ENCODE results near the gene ENC1. TPM values are rescaled to one million over a fixed set of nuclear protein-coding genes. Genes with fewer than 3 reads are reported as not detected.
A peak's percentile ranks its signal among the peaks of the same experiment; 100 is the strongest.
"Not testable (repeated sequence)": the region's sequence is repeated elsewhere in the genome, so short reads cannot be mapped to it uniquely, and the experiment has no call there.

ENC1 gene
- total and polyA plus RNA-seq, 2 experiments from 2014 or later, result 0.56 to 6.5 TPM

DNA sequence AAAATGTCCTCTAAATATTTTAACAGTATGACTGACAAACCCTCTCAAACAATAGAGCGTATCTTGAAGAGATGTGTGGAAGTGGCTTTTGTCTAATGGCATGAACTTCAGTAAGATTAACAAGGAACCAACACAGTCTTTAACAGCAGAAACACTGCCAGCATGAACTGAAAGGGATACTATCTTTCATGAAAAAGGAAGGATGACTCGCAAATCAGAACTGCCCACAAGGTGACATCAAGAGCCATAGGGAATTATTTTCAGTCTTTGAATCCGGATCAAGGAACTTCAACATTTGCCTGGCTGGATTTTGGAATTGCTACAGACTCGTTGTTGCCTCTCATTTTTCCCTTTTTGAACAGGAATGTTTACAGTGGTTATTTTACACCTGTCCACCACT lies 39.4 kb upstream of the ENC1 start:
- H3K36me3 ChIP-seq, result no peaks in the 10 kb centered on the region
- no peaks in the 10 kb centered on the region for H3K4me1 ChIP-seq (ENCODE audit: low read depth)
- no peak for DNase-seq (ENCODE audit: low read depth in 1 of 2, low spot score in 1 of 2)
- no peaks in the 10 kb centered on the region for H3K27me3 ChIP-seq
- H3K9me3 ChIP-seq (ENCODE audit: low read depth), result no peaks in the 10 kb centered on the region
- TF ChIP-seq, protein P1, sequence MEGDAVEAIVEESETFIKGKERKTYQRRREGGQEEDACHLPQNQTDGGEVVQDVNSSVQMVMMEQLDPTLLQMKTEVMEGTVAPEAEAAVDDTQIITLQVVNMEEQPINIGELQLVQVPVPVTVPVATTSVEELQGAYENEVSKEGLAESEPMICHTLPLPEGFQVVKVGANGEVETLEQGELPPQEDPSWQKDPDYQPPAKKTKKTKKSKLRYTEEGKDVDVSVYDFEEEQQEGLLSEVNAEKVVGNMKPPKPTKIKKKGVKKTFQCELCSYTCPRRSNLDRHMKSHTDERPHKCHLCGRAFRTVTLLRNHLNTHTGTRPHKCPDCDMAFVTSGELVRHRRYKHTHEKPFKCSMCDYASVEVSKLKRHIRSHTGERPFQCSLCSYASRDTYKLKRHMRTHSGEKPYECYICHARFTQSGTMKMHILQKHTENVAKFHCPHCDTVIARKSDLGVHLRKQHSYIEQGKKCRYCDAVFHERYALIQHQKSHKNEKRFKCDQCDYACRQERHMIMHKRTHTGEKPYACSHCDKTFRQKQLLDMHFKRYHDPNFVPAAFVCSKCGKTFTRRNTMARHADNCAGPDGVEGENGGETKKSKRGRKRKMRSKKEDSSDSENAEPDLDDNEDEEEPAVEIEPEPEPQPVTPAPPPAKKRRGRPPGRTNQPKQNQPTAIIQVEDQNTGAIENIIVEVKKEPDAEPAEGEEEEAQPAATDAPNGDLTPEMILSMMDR (IDR thresholded peaks at IDR 0.05; ENCODE audit: low read depth, low read length), result no peak
- H3K4me3 ChIP-seq, result no peak overlapping the region
- no peak overlapping the region for H3K27ac ChIP-seq

DNA sequence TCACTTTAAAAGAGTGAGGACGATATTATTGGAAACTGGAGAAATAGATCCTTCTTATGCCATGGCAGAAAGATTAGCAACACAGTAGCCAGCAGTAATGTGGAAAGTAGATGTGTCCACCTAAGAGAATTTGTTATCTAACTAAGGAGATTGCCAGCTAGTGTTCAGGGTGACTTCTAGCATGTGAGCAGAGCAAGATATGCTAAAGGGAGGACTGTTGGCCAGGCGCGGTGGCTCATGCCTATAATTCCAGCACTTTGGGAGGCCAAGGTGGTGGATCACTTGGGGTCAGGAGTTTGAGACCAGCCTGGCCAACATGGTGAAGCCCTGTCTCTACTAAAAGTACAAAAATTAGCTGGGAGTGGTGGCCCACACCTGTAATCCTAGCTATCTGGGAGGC lies 38.8 kb upstream of the ENC1 start:
- H3K4me3 ChIP-seq; H3K27ac ChIP-seq; H3K36me3 ChIP-seq; H3K27me3 ChIP-seq; DNase-seq (ENCODE audit: low read depth in 1 of 2, low spot score in 1 of 2); H3K9me3 ChIP-seq (ENCODE audit: low read depth); H3K4me1 ChIP-seq (ENCODE audit: low read depth): not testable (repeated sequence)

DNA sequence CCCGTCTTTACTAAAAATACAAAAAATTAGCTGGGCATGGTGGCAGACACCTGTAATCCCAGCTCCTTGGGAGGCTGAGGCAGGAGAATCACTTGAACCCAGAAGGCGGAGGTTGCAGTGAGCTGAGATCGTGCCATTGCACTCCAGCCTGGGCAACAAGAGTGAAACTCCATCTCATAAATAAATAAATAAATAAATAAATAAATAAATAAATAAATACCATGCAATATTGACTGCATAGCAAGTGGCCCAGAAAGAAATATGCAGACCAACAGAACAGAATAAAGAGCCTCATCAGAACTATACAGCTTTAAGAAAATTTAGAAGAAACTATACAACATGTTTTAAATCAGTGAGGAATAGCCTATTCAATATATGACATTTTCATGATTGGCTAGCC lies 37.6 kb upstream of the ENC1 start:
- not testable (repeated sequence) for DNase-seq (ENCODE audit: low read depth in 1 of 2, low spot score in 1 of 2); H3K27ac ChIP-seq; H3K9me3 ChIP-seq (ENCODE audit: low read depth); H3K4me3 ChIP-seq; H3K27me3 ChIP-seq; H3K4me1 ChIP-seq (ENCODE audit: low read depth); H3K36me3 ChIP-seq

DNA sequence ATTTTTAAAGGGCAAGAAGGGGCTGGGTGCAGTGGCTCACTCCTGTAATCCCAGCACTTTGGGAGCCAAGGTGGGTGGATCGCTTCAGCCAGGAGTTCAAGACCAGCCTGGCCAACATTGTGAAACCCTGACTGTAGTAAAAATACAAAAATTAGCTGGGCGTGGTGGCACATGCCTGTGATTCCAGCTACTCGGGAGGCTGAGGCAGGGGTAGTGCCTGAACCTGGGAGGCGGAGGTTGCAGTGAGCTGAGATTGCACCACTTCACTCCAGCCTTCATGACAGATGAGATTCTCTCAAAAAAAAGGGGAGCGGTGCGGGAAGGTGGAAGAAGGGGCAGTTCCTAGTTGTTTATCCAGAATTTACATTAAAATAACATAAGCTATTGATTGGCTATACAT lies 35.9 kb upstream of the ENC1 start:
- not testable (repeated sequence) for H3K4me1 ChIP-seq (ENCODE audit: low read depth); H3K27ac ChIP-seq; H3K36me3 ChIP-seq; H3K9me3 ChIP-seq (ENCODE audit: low read depth); H3K4me3 ChIP-seq; DNase-seq (ENCODE audit: low read depth in 1 of 2, low spot score in 1 of 2); H3K27me3 ChIP-seq

DNA sequence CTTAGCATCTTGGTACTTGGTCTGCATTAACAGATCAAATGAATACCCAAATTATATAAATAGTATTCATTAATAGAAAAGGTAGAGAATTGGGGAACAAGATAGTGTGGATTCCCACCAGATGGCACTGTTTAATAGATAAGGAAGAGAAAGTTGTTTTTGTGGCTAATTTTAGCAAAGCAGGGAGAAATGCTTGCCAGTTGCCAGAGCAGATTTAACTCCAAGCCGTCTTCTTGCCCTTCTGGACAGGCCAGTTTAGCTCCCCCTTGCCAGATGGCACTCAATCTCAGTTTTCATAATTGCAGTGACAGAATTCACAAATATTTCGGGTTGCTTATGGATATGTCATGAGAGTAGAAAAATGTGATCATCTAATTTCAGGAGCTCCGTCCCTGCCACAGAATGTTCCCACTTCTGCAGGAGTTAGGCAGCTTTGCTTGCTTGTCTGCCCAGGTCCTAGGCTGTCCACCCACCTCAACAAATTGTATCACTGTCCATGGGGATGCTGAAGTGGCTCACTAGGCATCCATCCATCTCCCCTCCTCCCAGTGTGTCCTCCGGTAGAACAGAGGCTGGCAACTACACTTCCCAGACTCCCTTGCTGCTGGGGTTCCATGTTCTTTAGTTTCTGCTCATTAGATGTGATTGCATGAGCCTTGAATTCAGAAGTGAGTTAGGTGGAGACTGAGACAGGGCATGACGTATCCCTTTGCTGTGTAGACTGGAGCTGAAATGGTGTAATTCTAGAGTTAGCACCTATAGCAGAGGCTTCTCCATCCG lies 32.7 kb upstream of the ENC1 start:
- DNase-seq (ENCODE audit: low read depth in 1 of 2, low spot score in 1 of 2), result peak; percentile 21 to 66
- TF ChIP-seq, protein P1 (IDR thresholded peaks at IDR 0.05; ENCODE audit: low read depth, low read length), result peak; percentile 36
- H3K27me3 ChIP-seq, result no peaks in the 10 kb centered on the region
- H3K36me3 ChIP-seq, result no peaks in the 10 kb centered on the region
- H3K27ac ChIP-seq, result no peak overlapping the region
- peaks cover 10% of the 10 kb centered on the region for H3K4me1 ChIP-seq (ENCODE audit: low read depth)
- H3K4me3 ChIP-seq, result no peak overlapping the region
- no peaks in the 10 kb centered on the region for H3K9me3 ChIP-seq (ENCODE audit: low read depth)

DNA sequence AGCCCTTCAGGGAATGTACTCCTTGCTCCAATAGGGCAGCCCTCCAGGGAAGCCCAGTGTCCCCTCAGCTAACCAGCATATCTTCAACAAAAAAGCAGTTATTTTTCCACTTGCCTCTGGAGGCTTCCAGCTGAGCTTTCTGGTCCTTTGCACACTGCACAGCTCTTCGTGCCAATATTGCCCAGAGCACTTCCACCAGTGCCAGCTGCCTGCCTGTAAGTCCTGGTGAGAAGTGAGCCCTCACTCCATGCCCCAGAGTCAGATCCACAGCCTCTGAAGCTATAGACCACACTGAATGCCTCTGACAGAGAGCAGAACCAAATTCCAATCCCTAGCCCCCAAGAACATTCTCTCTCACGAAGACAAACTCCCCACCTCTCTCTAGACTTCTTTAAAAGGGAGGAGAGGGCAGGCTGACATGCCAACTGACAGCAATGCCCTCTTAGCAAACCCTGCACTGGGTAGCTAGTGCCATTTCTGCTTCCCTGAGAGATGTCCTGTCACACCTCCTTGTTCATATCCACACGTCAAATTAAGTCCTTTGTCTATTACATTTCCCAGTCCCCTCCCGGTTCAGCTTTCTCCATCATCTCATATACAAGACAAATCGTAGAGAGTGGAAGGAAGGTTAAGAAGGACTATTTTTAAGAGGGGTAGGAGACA lies 31.8 kb upstream of the ENC1 start:
- Histone ChIP-seq H3K9me3 (ENCODE audit: low read depth) (no peaks in the 10 kb centered on the region), H3K4me3 (no peak overlapping the region), H3K27ac (no peak overlapping the region), H3K36me3 (no peaks in the 10 kb centered on the region), H3K4me1 (ENCODE audit: low read depth) (peaks cover 16% of the 10 kb centered on the region), H3K27me3 (no peaks in the 10 kb centered on the region)
- TF ChIP-seq, protein P1 (IDR thresholded peaks at IDR 0.05; ENCODE audit: low read depth, low read length), result no peak
- DNase-seq (ENCODE audit: low read depth in 1 of 2, low spot score in 1 of 2), result no peak

DNA sequence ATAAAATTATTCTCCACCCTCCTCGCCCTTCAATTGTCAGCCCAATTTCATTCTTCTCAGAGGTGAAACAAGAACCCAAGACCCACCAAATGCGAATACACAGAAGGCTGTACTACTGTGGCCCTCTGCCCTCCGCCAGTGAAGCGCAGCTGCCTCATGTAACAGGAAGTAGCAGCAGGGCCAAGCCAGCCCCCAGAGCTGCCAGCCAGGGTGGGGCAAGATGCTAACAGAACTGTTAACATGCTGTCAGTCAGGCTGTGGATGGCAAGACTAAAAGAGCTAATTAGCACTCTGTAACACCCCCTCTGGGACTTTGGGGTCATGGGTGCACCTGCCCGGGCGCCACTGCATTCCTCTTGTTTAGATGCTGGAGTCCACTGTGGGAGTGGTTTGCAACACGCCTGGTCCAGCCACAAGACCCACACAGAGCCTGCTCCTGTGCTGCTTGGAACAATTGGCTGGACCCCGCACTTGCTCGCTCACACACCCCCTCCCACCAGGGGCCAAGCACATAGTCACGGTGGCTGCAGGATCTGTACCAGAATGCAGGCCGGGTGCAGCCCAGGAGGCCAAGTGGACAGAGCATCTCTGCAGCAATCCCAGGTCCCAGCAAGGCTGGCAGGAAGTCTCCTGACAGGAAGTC lies 30.0 kb upstream of the ENC1 start:
- TF ChIP-seq, protein P1 (IDR thresholded peaks at IDR 0.05; ENCODE audit: low read depth, low read length), result no peak
- no peak overlapping the region for H3K27ac ChIP-seq
- no peak for DNase-seq (ENCODE audit: low read depth in 1 of 2, low spot score in 1 of 2)

More for the DNA sequence above, 30.0 kb upstream of the ENC1 start:
- Histone ChIP-seq H3K4me3 (no peak overlapping the region), H3K4me1 (ENCODE audit: low read depth) (peaks cover 16% of the 10 kb centered on the region), H3K9me3 (ENCODE audit: low read depth) (no peaks in the 10 kb centered on the region), H3K36me3 (no peaks in the 10 kb centered on the region), H3K27me3 (no peaks in the 10 kb centered on the region)

All from cardiac muscle cell (in vitro differentiated cells and primary cell).